K562 (cell line): ENCODE results near the gene UBFD1. TPM values are rescaled to one million over a fixed set of nuclear protein-coding genes. Genes with fewer than 3 reads are reported as not detected.

Source experiments
- KDM4B ChIP-seq, 2 experiments: fragments of 450-650 bp in 1 of 2; sonication (generic) in 1 of 2; IDR thresholded peaks; 2 replicates each; pipeline ENCODE4 v1.6.1; 2016 to 2017; ENCODE audit warnings: borderline replicate concordance in 2 of 2, antibody characterized with exemption in 1 of 2, low read depth in 1 of 2, mild to moderate bottlenecking in 1 of 2
- PREB ChIP-seq: sonication (generic); formaldehyde crosslinking; IDR thresholded peaks from 2 replicates; pipeline ENCODE4 v1.8.1; 2023; ENCODE audit warnings: mild to moderate bottlenecking, missing genetic modification reagents
- ZBTB40 ChIP-seq, 2 experiments: fragments of 450-650 bp in 1 of 2; sonication (generic) in 1 of 2; formaldehyde crosslinking in 1 of 2; IDR thresholded peaks; 2 replicates each; pipeline versions ENCODE4 v1.7.1 to v1.9.0; 2016 to 2022; ENCODE audit warnings: inconsistent platforms in 1 of 2, mild to moderate bottlenecking in 1 of 2, missing genetic modification reagents in 1 of 2
- polyA plus RNA-seq, 8 experiments: library from polyadenylated mRNA; depleted of rRNA in 4 of 8; stranded (reverse) in 5 of 8; unstranded in 3 of 8; fragments of >200 nt; fragmentation: Nextera tagmentation in 2 of 8; fragmentation: Illumina TruSeq in 1 of 8; extraction: Ambion mirVana in 2 of 8; extraction: Trizol in 1 of 8; gene quantifications; 2 replicates each; pipeline versions ENCODE4 v1.2.1 to v1.2.3, GENCODE V29; 2011 to 2014; ENCODE audit warnings: inconsistent platforms in 1 of 8, missing spikeins in 1 of 8
- total RNA-seq, 7 experiments: library from RNA; depleted of rRNA in 6 of 7; stranded (reverse); fragments of >200 nt in 6 of 7; fragmentation: Illumina TruSeq in 2 of 7; extraction: Trizol in 2 of 7; gene quantifications; 2 replicates each; pipeline versions ENCODE4 v1.2.1 to v1.2.3, GENCODE V29; 2011 to 2021; ENCODE audit warnings: low replicate concordance in 1 of 7

UBFD1 gene
- total and polyA plus RNA-seq, 9 of the 15 experiments (the other 6 are each of a cell fraction or from before 2014, with no cell fraction given): 10.7 to 66.2 (median 34.0) TPM

GRCh38 chr16:23556881-23557778 lies at the start of gene UBFD1, which contains the start of gene EARS2 (continued):
- no peak for TF ChIP-seq PREB (CRISPR knock-in tag)
- no peak; a peak in 1 of 4 replicates for TF ChIP-seq KDM4B (IDR thresholded peaks at IDR 0.05; ENCODE audit: borderline replicate concordance in 2 of 2, low read depth in 1 of 2)
- TF ChIP-seq ZBTB40 (IDR thresholded peaks at IDR 0.05): peak; percentile 91
- no peak for TF ChIP-seq ZBTB40 (CRISPR knock-in tag; IDR thresholded peaks at IDR 0.05)
